HG03064 (cell line): ENCODE data around the gene PLA2G4B.

Source experiments
- ATAC-seq: cut with Tn5 transposase; IDR thresholded peaks from one replicate; pipeline ENCODE4 v1.9.1; 2021; ENCODE audit warnings: low read depth; ENCODE audit not compliant: unreplicated experiment

PLA2G4B gene

GRCh38 chr15:41866872-41867579 is 28.4 kb downstream of the PLA2G4B start:
- ATAC-seq = no peak

GRCh38 chr15:41868321-41868720 is 29.7 kb downstream of the PLA2G4B start:
- no peak for ATAC-seq

- no peak for ATAC-seq
Measured at GRCh38 chr15:41869770-41870688, 31.4 kb downstream of the PLA2G4B start.

- no peak for ATAC-seq
Measured at GRCh38 chr15:41870689-41871081, 32.0 kb downstream of the PLA2G4B start.

GRCh38 chr15:41871175-41871905 is 32.7 kb downstream of the PLA2G4B start:
- no peak for ATAC-seq

GRCh38 chr15:41872166-41872747 is 33.6 kb downstream of the PLA2G4B start:
- ATAC-seq = no peak

- ATAC-seq = no peak
Measured at GRCh38 chr15:41873711-41874110, 35.1 kb downstream of the PLA2G4B start.

- ATAC-seq = no peak
Measured at GRCh38 chr15:41874736-41875135, 36.1 kb downstream of the PLA2G4B start.

GRCh38 chr15:41876007-41876406 is 37.4 kb downstream of the PLA2G4B start:
- no peak for ATAC-seq

- no peak for ATAC-seq
Measured at GRCh38 chr15:41876689-41877088, 38.0 kb downstream of the PLA2G4B start.

- no peak for ATAC-seq
Measured at GRCh38 chr15:41877631-41878354, 39.1 kb downstream of the PLA2G4B start.

- no peak for ATAC-seq
Measured at GRCh38 chr15:41878355-41878699, 39.7 kb downstream of the PLA2G4B start.

GRCh38 chr15:41879321-41879845 is 40.7 kb downstream of the PLA2G4B start:
- no peak for ATAC-seq

- no peak for ATAC-seq
Measured at GRCh38 chr15:41880156-41880877, 41.7 kb downstream of the PLA2G4B start.

- no peak for ATAC-seq
Measured at GRCh38 chr15:41881086-41881485, 42.4 kb downstream of the PLA2G4B start.

- no peak for ATAC-seq
Measured at GRCh38 chr15:41881550-41881919, 42.9 kb downstream of the PLA2G4B start.

- ATAC-seq = no peak
Measured at GRCh38 chr15:41881920-41882688, 43.5 kb downstream of the PLA2G4B start.

- ATAC-seq = no peak
Measured at GRCh38 chr15:41882689-41883483, 44.2 kb downstream of the PLA2G4B start.
